Endothelial cell of umbilical vein (primary cell): ENCODE data around the gene EIF2S2. TPM values are rescaled to one million over a fixed set of nuclear protein-coding genes. Genes with fewer than 3 reads are reported as not detected.
"Not testable (repeated sequence)": the region's sequence is repeated elsewhere in the genome, so short reads cannot be mapped to it uniquely, and the experiment has no call there.

Experiments used
- BruUV-seq: library from RNA; stranded (reverse); fragments of 400-500 nt; replicated peaks from 2 replicates; lab custom pipeline; 2021; lab: Mats Ljungman, UMichigan
- CTCF ChIA-PET: fragments of 300-600, 350-600 bp; sonication (Branson Sonifier 250); formaldehyde crosslinking; loops from one replicate; lab custom pipeline; 2021; ENCODE audit warnings: antibody characterized with exemption, inconsistent platforms; lab: Charles Lee
- POLR2A ChIA-PET: fragments of 300-600, 350-600 bp; sonication (Branson Sonifier 250); formaldehyde crosslinking; loops from one replicate; lab custom pipeline; 2021; ENCODE audit warnings: antibody characterized with exemption, inconsistent platforms; lab: Charles Lee
- DNase-seq: peaks from one replicate; pipeline ENCODE4 v3.0.0-alpha.2; 2011; ENCODE audit warnings: low read depth, low spot score
- FAIRE-seq: peaks from 2 replicates; lab custom pipeline; 2011; peaks lifted over from hg19 to GRCh38; lab: Jason Lieb, UNC
- H2AFZ ChIP-seq: 2 replicates; pipeline ENCODE4 v1.6.0; 2012; ENCODE audit warnings: low read depth, low read length, control low read depth, inconsistent platforms
- H3K27ac ChIP-seq: 2 replicates; pipeline ENCODE4 v1.5.1; 2011; ENCODE audit warnings: low read depth, mild to moderate bottlenecking, control low read depth, low read length, moderate library complexity; ENCODE audit not compliant: insufficient read depth
- H3K27me3 ChIP-seq, 2 experiments: 2 replicates each; pipeline versions ENCODE4 v1.6.0 to v1.6.1; 2011; ENCODE audit warnings: low read length in 2 of 2, mixed read lengths in 1 of 2; ENCODE audit not compliant: control insufficient read depth in 2 of 2, insufficient read depth in 2 of 2
- H3K36me3 ChIP-seq, 2 experiments: 2 replicates in 1 of 2; 3 replicates in 1 of 2; pipeline ENCODE4 v1.5.1; 2011; ENCODE audit warnings: low read length in 2 of 2, mild to moderate bottlenecking in 1 of 2, moderate library complexity in 1 of 2; ENCODE audit not compliant: control insufficient read depth in 2 of 2, insufficient read depth in 2 of 2; ENCODE audit errors: extremely low read depth in 1 of 2
- H3K4me1 ChIP-seq: 3 replicates; pipeline ENCODE4 v1.5.1; 2011; ENCODE audit warnings: mild to moderate bottlenecking, low read length; ENCODE audit not compliant: control insufficient read depth, insufficient read depth; ENCODE audit errors: extremely low read depth
- H3K4me2 ChIP-seq: 2 replicates; pipeline ENCODE4 v1.6.1; 2011; ENCODE audit warnings: low read length, control low read depth, mixed read lengths; ENCODE audit not compliant: insufficient read depth
- H3K4me3 ChIP-seq, 3 experiments: fragments of 200-600 bp in 1 of 3; sonication (generic), shearing (Covaris generic) in 1 of 3; replicated peaks in 1 of 3; 2 replicates each; pipeline ENCODE4 v1.5.1; 2011 to 2016; ENCODE audit warnings: control low read depth in 3 of 3, low read length in 3 of 3, mild to moderate bottlenecking in 2 of 3, inconsistent platforms in 1 of 3, low read depth in 1 of 3, moderate library complexity in 1 of 3; ENCODE audit not compliant: insufficient read depth in 1 of 3
- H3K79me2 ChIP-seq: 2 replicates; pipeline ENCODE4 v1.6.0; 2012; ENCODE audit warnings: low read length, inconsistent platforms; ENCODE audit not compliant: control insufficient read depth, insufficient read depth
- H3K9ac ChIP-seq: replicated peaks from 2 replicates; pipeline ENCODE3; 2011; ENCODE audit warnings: low read length, control low read depth; ENCODE audit not compliant: insufficient read depth; ENCODE audit errors: extremely low read depth
- H3K9me1 ChIP-seq: replicated peaks from 3 replicates; pipeline ENCODE4 v1.6.0; 2011; ENCODE audit warnings: mild to moderate bottlenecking, low read length; ENCODE audit not compliant: control insufficient read depth, insufficient read depth; ENCODE audit errors: extremely low read depth
- H3K9me3 ChIP-seq: replicated peaks from 2 replicates; pipeline ENCODE4 v1.5.1; 2012; ENCODE audit warnings: low read length, inconsistent platforms; ENCODE audit not compliant: control insufficient read depth, insufficient read depth
- H4K20me1 ChIP-seq: replicated peaks from 2 replicates; pipeline ENCODE3; 2011; ENCODE audit warnings: mild to moderate bottlenecking, low read length; ENCODE audit not compliant: control insufficient read depth, insufficient read depth; ENCODE audit errors: extremely low read depth
- CTCF ChIP-seq, 2 donors: IDR thresholded peaks; 1 replicate in 1 of 2; 2 replicates in 1 of 2; pipeline ENCODE4 v1.5.1; 2011; ENCODE audit warnings: low read length in 2 of 2, mild to moderate bottlenecking in 2 of 2, moderate library complexity in 2 of 2, control low read depth in 1 of 2, inconsistent platforms in 1 of 2, low read depth in 1 of 2; ENCODE audit not compliant: insufficient read depth in 1 of 2; ENCODE audit errors: extremely low read depth in 1 of 2
- FOS ChIP-seq: IDR thresholded peaks from 2 replicates; pipeline ENCODE4 v1.6.1; 2011; ENCODE audit warnings: mild to moderate bottlenecking, low read length, moderate library complexity, borderline replicate concordance; ENCODE audit not compliant: insufficient read depth
- GATA2 ChIP-seq: IDR thresholded peaks from 2 replicates; pipeline ENCODE4 v1.7.0; 2011; ENCODE audit warnings: low read depth, mild to moderate bottlenecking, moderate library complexity, mixed read lengths, low read length; ENCODE audit not compliant: insufficient read length, insufficient read depth
- POLR2A ChIP-seq: IDR thresholded peaks from 2 replicates; pipeline ENCODE4 v1.6.1; 2012; ENCODE audit warnings: low read depth, mild to moderate bottlenecking, control low read depth, low read length
- POLR2AphosphoS5 ChIP-seq: IDR thresholded peaks from 2 replicates; pipeline ENCODE4 v1.6.1; 2012; ENCODE audit warnings: low read depth, mild to moderate bottlenecking, control low read depth, low read length, moderate library complexity; ENCODE audit not compliant: insufficient read depth
- dilution Hi-C: fragments of 300-500 bp; cut with MboI; formaldehyde crosslinking; loops from one replicate; pipeline ENCODE4 v1.15.0; 2019; ENCODE audit warnings: low sequenced_read_pairs; ENCODE audit not compliant: extremely low pct_ligation_motif_present
- intact Hi-C: fragments of 100-400 bp; cut with micrococcal nuclease; formaldehyde crosslinking; loops from one replicate; pipeline ENCODE4 v1.10.0; 2022
- polyA plus RNA-seq, 4 experiments: library from polyadenylated mRNA; depleted of rRNA in 3 of 4; stranded (reverse) in 3 of 4; unstranded in 1 of 4; fragments of >200 nt; gene quantifications; 2 replicates each; pipeline versions ENCODE4 v1.2.1 to v1.2.3, GENCODE V29; 2011 to 2012; ENCODE audit warnings: missing spikeins in 1 of 4
- total RNA-seq: library from RNA; stranded (reverse); gene quantifications from 2 replicates; pipeline ENCODE4 v1.2.3, GENCODE V29; 2021

Gene EIF2S2
- total and polyA plus RNA-seq, 2 donors (not counting 3 experiments of a cell fraction or from before 2014, with no cell fraction given), result 38.8 to 99.3 TPM

- DNase-seq (no peak), FAIRE-seq (no peak)
- H3K36me3 ChIP-seq, result no peaks in the 10 kb centered on the region
- no TSS peak for BruUV-seq
- H4K20me1 ChIP-seq, result no peaks in the 10 kb centered on the region
- no peaks in the 10 kb centered on the region for H3K9me3 ChIP-seq
- no peak overlapping the region for H2AFZ ChIP-seq
- H3K4me3 ChIP-seq, result no peak overlapping the region
- H3K9me1 ChIP-seq, result no peaks in the 10 kb centered on the region
- intact Hi-C loops, result no loop called here
- dilution Hi-C loops, result no loop called here
- H3K79me2 ChIP-seq, result no peaks in the 10 kb centered on the region
- no peak overlapping the region for H3K27ac ChIP-seq
- ChIA-PET CTCF (no interaction called here), POLR2A (no interaction called here)
- no peak overlapping the region for H3K4me2 ChIP-seq
- TF ChIP-seq GATA2, result no peak
- TF ChIP-seq POLR2A, result no peak
- no peak for TF ChIP-seq FOS
- TF ChIP-seq CTCF (IDR thresholded peaks at IDR 0.05; ENCODE audit: extremely low read depth in 1 of 2, insufficient read depth in 1 of 2, low read depth in 1 of 2, low read length in 2 of 2), result no peak
- TF ChIP-seq POLR2AphosphoS5, result no peak
- peaks cover 0 to 5% of the 10 kb centered on the region in 2 experiments for H3K27me3 ChIP-seq
- no peaks in the 10 kb centered on the region for H3K4me1 ChIP-seq
- no peak overlapping the region for H3K9ac ChIP-seq
These were observed 43.8 kb upstream of the EIF2S2 start for GRCh38 chr20:34155836-34156235.

GRCh38 chr20:34153169-34153568, 41.1 kb upstream of the EIF2S2 start:
- H3K4me2 ChIP-seq, H3K27me3 ChIP-seq, H3K36me3 ChIP-seq, H2AFZ ChIP-seq, H4K20me1 ChIP-seq, BruUV-seq, CTCF ChIA-PET, H3K9ac ChIP-seq, intact Hi-C loops, dilution Hi-C loops, FAIRE-seq, H3K9me1 ChIP-seq, DNase-seq, H3K4me1 ChIP-seq, H3K27ac ChIP-seq, POLR2A ChIA-PET, H3K4me3 ChIP-seq, H3K79me2 ChIP-seq, H3K9me3 ChIP-seq: not testable (repeated sequence)

- H3K4me2 ChIP-seq, H3K27ac ChIP-seq, H3K27me3 ChIP-seq, H3K4me1 ChIP-seq, H3K79me2 ChIP-seq, intact Hi-C loops, H2AFZ ChIP-seq, POLR2A ChIA-PET, H3K4me3 ChIP-seq, BruUV-seq, FAIRE-seq, H3K9ac ChIP-seq, DNase-seq, dilution Hi-C loops, H3K9me3 ChIP-seq, H3K36me3 ChIP-seq, H4K20me1 ChIP-seq, H3K9me1 ChIP-seq: not testable (repeated sequence)
- CTCF ChIA-PET, result interaction anchor here (1.1 kb wide), 1 partner anchor 39 kb away, joined by 3 read pairs; no protein-coding TSS in a partner anchor
These were observed 40.0 kb upstream of the EIF2S2 start for GRCh38 chr20:34152073-34152472.
